Transverse colon (tissue), 4 donors: ENCODE measurements around the gene GP1BA.

Source experiments
- POLR2AphosphoS5 ChIP-seq, 3 donors: sonication (generic); formaldehyde crosslinking; IDR thresholded peaks; one replicate each; pipeline ENCODE4 v1.6.1; 2016; ENCODE audit warnings: antibody characterized with exemption in 3 of 3
- TF ChIP-seq, protein P1 (sequence below), 5 experiments: fragments of 200-600 bp in 3 of 5; fragments of 450-650 bp in 2 of 5; sonication (generic) in 3 of 5; IDR thresholded peaks; 1 replicate in 2 of 5; 2 replicates in 3 of 5; pipeline ENCODE4 v1.5.1; 2016 to 2017; ENCODE audit warnings: antibody characterized with exemption in 5 of 5, inconsistent platforms in 3 of 5, mild to moderate bottlenecking in 2 of 5, moderate library complexity in 1 of 5

DNA sequence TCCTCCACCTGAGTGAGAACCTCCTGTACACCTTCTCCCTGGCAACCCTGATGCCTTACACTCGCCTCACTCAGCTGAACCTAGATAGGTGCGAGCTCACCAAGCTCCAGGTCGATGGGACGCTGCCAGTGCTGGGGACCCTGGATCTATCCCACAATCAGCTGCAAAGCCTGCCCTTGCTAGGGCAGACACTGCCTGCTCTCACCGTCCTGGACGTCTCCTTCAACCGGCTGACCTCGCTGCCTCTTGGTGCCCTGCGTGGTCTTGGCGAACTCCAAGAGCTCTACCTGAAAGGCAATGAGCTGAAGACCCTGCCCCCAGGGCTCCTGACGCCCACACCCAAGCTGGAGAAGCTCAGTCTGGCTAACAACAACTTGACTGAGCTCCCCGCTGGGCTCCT lies 679 bp downstream of the GP1BA start:
- TF ChIP-seq, protein P1, sequence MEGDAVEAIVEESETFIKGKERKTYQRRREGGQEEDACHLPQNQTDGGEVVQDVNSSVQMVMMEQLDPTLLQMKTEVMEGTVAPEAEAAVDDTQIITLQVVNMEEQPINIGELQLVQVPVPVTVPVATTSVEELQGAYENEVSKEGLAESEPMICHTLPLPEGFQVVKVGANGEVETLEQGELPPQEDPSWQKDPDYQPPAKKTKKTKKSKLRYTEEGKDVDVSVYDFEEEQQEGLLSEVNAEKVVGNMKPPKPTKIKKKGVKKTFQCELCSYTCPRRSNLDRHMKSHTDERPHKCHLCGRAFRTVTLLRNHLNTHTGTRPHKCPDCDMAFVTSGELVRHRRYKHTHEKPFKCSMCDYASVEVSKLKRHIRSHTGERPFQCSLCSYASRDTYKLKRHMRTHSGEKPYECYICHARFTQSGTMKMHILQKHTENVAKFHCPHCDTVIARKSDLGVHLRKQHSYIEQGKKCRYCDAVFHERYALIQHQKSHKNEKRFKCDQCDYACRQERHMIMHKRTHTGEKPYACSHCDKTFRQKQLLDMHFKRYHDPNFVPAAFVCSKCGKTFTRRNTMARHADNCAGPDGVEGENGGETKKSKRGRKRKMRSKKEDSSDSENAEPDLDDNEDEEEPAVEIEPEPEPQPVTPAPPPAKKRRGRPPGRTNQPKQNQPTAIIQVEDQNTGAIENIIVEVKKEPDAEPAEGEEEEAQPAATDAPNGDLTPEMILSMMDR (IDR thresholded peaks at IDR 0.05): no peak
- TF ChIP-seq POLR2AphosphoS5 (IDR thresholded peaks at IDR 0.05): no peak
